HG02610 (cell line): Measurements from ENCODE around the gene CASK.
"Not testable (repeated sequence)": the region's sequence is repeated elsewhere in the genome, so short reads cannot be mapped to it uniquely, and the experiment has no call there.

Source experiments
- ATAC-seq: cut with Tn5 transposase; IDR thresholded peaks from one replicate; pipeline ENCODE4 v1.9.1; 2021; ENCODE audit warnings: mild to moderate bottlenecking, moderate library complexity; ENCODE audit not compliant: unreplicated experiment

The CASK gene

GRCh38 chrX:41655631-41656030 is 267.7 kb downstream of the CASK start:
- ATAC-seq = no peak

- ATAC-seq = no peak
These were observed 268.3 kb downstream of the CASK start for GRCh38 chrX:41655101-41655500.

- ATAC-seq = no peak
These were observed 270.2 kb downstream of the CASK start for GRCh38 chrX:41653125-41653524.

- ATAC-seq = not testable (repeated sequence)
These were observed 277.2 kb downstream of the CASK start for GRCh38 chrX:41646201-41646600.

GRCh38 chrX:41634284-41634683 is 289.1 kb downstream of the CASK start:
- ATAC-seq = no peak

GRCh38 chrX:41630091-41630490 is 293.3 kb downstream of the CASK start:
- no peak for ATAC-seq

- no peak for ATAC-seq
These were observed 293.8 kb downstream of the CASK start for GRCh38 chrX:41629539-41629938.

- no peak for ATAC-seq
These were observed 302.1 kb downstream of the CASK start for GRCh38 chrX:41621222-41621723.

GRCh38 chrX:41619221-41619620 is 304.1 kb downstream of the CASK start:
- no peak for ATAC-seq

GRCh38 chrX:41616935-41617334 is 306.4 kb downstream of the CASK start:
- ATAC-seq = no peak

- ATAC-seq = no peak
These were observed 307.1 kb downstream of the CASK start for GRCh38 chrX:41616255-41616654.

GRCh38 chrX:41608244-41608643 is 315.1 kb downstream of the CASK start:
- ATAC-seq = no peak

GRCh38 chrX:41607264-41607832 is 316.0 kb downstream of the CASK start:
- ATAC-seq = no peak

- not testable (repeated sequence) for ATAC-seq
These were observed 317.3 kb downstream of the CASK start for GRCh38 chrX:41606057-41606456.

GRCh38 chrX:41604766-41605543 is 318.4 kb downstream of the CASK start:
- ATAC-seq = no peak

GRCh38 chrX:41604177-41604576 is 319.2 kb downstream of the CASK start:
- ATAC-seq = no peak

GRCh38 chrX:41603596-41603995 is 319.8 kb downstream of the CASK start:
- no peak for ATAC-seq

GRCh38 chrX:41602816-41603345 is 320.5 kb downstream of the CASK start:
- ATAC-seq = no peak

GRCh38 chrX:41600291-41600690 is 323.1 kb downstream of the CASK start:
- no peak for ATAC-seq

- ATAC-seq = no peak
These were observed 323.8 kb downstream of the CASK start for GRCh38 chrX:41599507-41599906.

GRCh38 chrX:41596596-41596995 is 326.8 kb downstream of the CASK start:
- ATAC-seq = peak; percentile 99

- no peak for ATAC-seq
These were observed 328.7 kb downstream of the CASK start for GRCh38 chrX:41594634-41595033.
